HL-60/S4 treated with retinoic acid at 250 ng/mL for 4 days and 3 days (cell line): ENCODE data around the gene PTPRT.
"Not testable (repeated sequence)": the region's sequence is repeated elsewhere in the genome, so short reads cannot be mapped to it uniquely, and the experiment has no call there.

Experiments used
- in situ Hi-C: fragments of 300-500 bp; cut with MboI; formaldehyde crosslinking; loops from 2 replicates; pipeline ENCODE4 v1.7.0; 2022; ENCODE audit warnings: low sequenced_read_pairs

Gene PTPRT

GRCh38 chr20:43188234-43188653 is 1.5 kb downstream of the PTPRT start:
- in situ Hi-C loops, result loop anchor here (25.0 kb wide), 1 partner anchor 1451 kb away; no protein-coding TSS in a partner anchor

GRCh38 chr20:43187476-43188233 is 2.1 kb downstream of the PTPRT start:
- in situ Hi-C loops, result loop anchor here (25.0 kb wide), 1 partner anchor 1450 kb away; no protein-coding TSS in a partner anchor

GRCh38 chr20:43186312-43186711 is 3.4 kb downstream of the PTPRT start:
- in situ Hi-C loops, result loop anchor here (25.0 kb wide), 1 partner anchor 1449 kb away; no protein-coding TSS in a partner anchor

GRCh38 chr20:43185901-43186300 is 3.8 kb downstream of the PTPRT start:
- in situ Hi-C loops, result loop anchor here (25.0 kb wide), 1 partner anchor 1449 kb away; no protein-coding TSS in a partner anchor

- in situ Hi-C loops, result loop anchor here (25.0 kb wide), 1 partner anchor 1446 kb away; no protein-coding TSS in a partner anchor
Measured at GRCh38 chr20:43183536-43184070, 6.1 kb downstream of the PTPRT start.

- in situ Hi-C loops, result loop anchor here (25.0 kb wide), 1 partner anchor 1441 kb away; no protein-coding TSS in a partner anchor
Measured at GRCh38 chr20:43178080-43178479, 11.6 kb downstream of the PTPRT start.

GRCh38 chr20:43176726-43177125 is 13.0 kb downstream of the PTPRT start:
- in situ Hi-C loops, result loop anchor here (25.0 kb wide), 1 partner anchor 1439 kb away; no protein-coding TSS in a partner anchor

GRCh38 chr20:43171930-43172329 is 17.8 kb downstream of the PTPRT start:
- in situ Hi-C loops, result no loop called here

GRCh38 chr20:43170771-43171170 is 18.9 kb downstream of the PTPRT start:
- in situ Hi-C loops, result no loop called here

GRCh38 chr20:43167615-43168014 is 22.1 kb downstream of the PTPRT start:
- in situ Hi-C loops, result no loop called here

GRCh38 chr20:43167021-43167420 is 22.7 kb downstream of the PTPRT start:
- in situ Hi-C loops, result no loop called here

GRCh38 chr20:43165611-43166010 is 24.1 kb downstream of the PTPRT start:
- in situ Hi-C loops, result no loop called here

GRCh38 chr20:43164736-43165135 is 25.0 kb downstream of the PTPRT start:
- in situ Hi-C loops, result not testable (repeated sequence)

GRCh38 chr20:43161716-43162115 is 28.0 kb downstream of the PTPRT start:
- in situ Hi-C loops, result no loop called here

GRCh38 chr20:43160941-43161340 is 28.8 kb downstream of the PTPRT start:
- in situ Hi-C loops, result no loop called here

GRCh38 chr20:43159994-43160393 is 29.7 kb downstream of the PTPRT start:
- in situ Hi-C loops, result no loop called here

- in situ Hi-C loops, result no loop called here
Measured at GRCh38 chr20:43155366-43156100, 34.2 kb downstream of the PTPRT start.

GRCh38 chr20:43151901-43152300 is 37.8 kb downstream of the PTPRT start:
- in situ Hi-C loops, result no loop called here

GRCh38 chr20:43151256-43151655 is 38.5 kb downstream of the PTPRT start:
- in situ Hi-C loops, result no loop called here

GRCh38 chr20:43140726-43141125 is 49.0 kb downstream of the PTPRT start:
- in situ Hi-C loops, result no loop called here

- in situ Hi-C loops, result no loop called here
Measured at GRCh38 chr20:43138061-43138770, 51.5 kb downstream of the PTPRT start.
